Choroid plexus epithelial cell (primary cell): ENCODE results near the gene CPZ.

ENCODE experiments used
- DNase-seq: peaks from one replicate; pipeline ENCODE4 v3.0.0-alpha.2; 2010; ENCODE audit warnings: low read depth
- H3K4me3 ChIP-seq: 2 replicates; pipeline ENCODE4 v1.5.1; 2011; ENCODE audit warnings: low read depth, mild to moderate bottlenecking, control low read depth, low read length, moderate library complexity
- CTCF ChIP-seq: conservative IDR thresholded peaks from 2 replicates; pipeline ENCODE4 v1.5.1; 2011; ENCODE audit warnings: low read depth, mild to moderate bottlenecking, control low read depth, inconsistent platforms, low read length, moderate library complexity

CPZ gene

GRCh38 chr4:8597319-8597718 lies 4.8 kb downstream of the CPZ start:
- no peak for DNase-seq
- no peak overlapping the region for H3K4me3 ChIP-seq
- no peak for TF ChIP-seq CTCF

- DNase-seq = no peak
- TF ChIP-seq CTCF = no peak
- no peak overlapping the region for H3K4me3 ChIP-seq
Observed at GRCh38 chr4:8597791-8598190, 5.2 kb downstream of the CPZ start.

DNA sequence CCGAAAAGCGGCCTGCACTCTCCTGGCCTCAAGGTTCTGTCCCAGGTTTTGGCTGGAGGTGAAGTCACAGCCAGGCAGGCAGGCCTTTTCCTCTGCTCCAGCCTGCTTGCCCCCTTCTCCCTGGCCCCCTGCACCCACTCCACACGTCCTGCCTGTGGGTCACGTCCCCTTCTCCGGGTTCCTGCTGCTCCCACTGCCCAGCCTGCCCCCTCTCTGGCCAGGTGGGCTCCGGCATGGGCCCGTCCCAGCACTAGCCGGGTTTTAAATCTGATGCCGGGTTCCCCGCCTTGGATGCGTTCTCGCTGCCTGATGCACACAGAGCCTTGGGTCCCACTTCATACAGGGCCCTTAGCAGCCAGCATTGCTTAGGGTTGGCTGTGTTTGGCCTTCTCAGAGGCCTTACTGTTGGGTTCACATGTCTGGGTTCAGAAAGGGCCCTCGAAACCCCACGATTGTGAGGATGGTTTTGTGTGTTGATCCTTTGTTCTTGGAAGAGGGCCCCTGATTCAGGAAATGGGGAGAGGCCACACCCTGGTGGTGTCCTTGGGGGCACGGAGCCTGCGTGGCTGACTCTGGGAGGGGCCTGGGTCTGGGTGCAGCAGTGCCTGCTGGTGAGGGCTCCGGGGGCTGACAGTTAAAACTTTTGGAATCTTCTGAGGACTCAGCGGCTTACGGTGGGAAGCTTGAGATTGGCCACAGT lies 6.0 kb downstream of the CPZ start:
- DNase-seq = no peak
- H3K4me3 ChIP-seq = no peak overlapping the region
- TF ChIP-seq CTCF = no peak

GRCh38 chr4:8599091-8599460 lies 6.5 kb downstream of the CPZ start:
- TF ChIP-seq CTCF = no peak
- no peak for DNase-seq
- no peak overlapping the region for H3K4me3 ChIP-seq

DNA sequence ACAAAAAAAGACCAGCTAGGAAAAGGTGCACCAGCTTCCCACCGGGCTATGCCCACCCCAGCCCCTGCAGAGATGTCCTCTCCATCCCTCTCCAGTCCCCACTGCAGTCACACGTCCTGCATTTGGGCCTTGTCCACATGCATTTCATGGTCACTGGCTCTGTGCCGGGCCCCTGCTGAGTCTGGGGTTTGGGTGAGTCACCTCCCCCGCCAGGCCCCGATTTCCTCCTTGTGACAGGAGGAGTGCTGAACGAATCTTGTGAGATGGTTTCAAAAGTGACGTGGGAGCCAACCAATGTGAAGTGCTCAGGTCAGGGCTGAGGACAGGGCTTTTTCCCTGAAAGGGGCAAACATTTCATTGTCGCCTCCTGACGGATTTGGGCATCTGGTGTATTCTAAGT lies 7.1 kb downstream of the CPZ start:
- no peak for TF ChIP-seq CTCF
- DNase-seq = peak; percentile 96
- no peak overlapping the region for H3K4me3 ChIP-seq

DNA sequence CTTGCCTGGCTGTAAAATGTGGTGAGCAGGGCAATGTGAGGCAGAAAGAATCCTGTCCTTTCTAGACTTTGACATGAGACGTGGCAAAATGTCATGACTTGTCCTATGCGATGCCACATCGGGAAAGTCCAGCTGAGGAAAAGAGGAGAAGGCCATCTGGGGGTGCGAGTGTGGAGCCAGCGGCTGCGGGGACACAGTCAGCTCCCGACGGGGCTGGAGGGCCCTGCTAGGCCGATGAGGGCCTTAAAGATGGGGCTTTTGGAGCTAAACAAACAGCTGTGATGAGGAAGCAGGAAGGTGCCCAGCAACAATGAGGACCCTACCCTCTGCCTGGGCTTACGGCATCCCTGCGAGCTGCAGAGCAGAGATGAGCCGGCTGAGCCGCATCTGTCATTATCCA lies 7.7 kb downstream of the CPZ start:
- H3K4me3 ChIP-seq = no peak overlapping the region
- no peak for TF ChIP-seq CTCF
- no peak for DNase-seq

DNA sequence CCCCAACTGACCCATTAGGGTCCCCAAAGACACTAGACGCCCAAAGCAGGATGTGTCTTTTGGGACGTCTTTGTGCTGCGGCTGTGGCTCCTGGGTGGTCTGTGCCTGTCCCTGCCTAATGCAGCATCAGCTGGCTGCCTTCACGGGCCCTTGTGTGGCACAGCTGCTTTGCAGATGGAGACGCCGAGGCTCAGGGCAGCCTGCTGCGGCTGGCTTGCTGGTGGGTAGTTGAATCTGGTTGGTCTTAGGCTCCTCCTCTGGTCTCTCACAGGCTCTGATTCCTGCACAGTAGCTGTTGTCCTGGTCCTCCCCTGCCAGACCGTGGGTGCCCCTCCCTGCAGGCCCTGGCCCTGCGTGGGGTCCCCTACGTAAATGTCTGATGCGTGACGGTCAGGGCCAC lies 8.1 kb downstream of the CPZ start:
- DNase-seq = no peak
- TF ChIP-seq CTCF = no peak
- no peak overlapping the region for H3K4me3 ChIP-seq
